Measurements from ENCODE around the gene SPHK1.

DNA sequence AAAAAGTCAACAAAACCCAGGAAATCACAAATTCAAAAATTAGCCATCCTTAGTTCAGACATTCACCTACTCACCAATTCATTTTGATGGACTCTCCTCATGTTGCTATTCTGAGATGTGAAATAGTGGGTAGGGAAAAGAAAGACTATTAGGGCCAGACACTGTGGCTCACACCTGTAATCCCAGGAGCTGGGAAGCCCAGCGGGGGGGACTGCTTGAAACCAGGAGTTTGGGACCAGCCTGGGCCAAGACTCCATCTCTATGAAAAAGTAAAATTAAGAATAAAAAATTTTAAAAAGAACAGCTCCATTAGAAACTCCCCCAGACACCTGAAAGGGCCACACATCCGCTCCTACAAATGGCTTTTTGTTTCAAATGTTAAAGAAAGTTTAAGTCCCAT, 47.1 kb downstream of the SPHK1 start:
- no peak for TF ChIP-seq POLR2A (IDR thresholded peaks at IDR 0.05)
- TF ChIP-seq, protein P1, sequence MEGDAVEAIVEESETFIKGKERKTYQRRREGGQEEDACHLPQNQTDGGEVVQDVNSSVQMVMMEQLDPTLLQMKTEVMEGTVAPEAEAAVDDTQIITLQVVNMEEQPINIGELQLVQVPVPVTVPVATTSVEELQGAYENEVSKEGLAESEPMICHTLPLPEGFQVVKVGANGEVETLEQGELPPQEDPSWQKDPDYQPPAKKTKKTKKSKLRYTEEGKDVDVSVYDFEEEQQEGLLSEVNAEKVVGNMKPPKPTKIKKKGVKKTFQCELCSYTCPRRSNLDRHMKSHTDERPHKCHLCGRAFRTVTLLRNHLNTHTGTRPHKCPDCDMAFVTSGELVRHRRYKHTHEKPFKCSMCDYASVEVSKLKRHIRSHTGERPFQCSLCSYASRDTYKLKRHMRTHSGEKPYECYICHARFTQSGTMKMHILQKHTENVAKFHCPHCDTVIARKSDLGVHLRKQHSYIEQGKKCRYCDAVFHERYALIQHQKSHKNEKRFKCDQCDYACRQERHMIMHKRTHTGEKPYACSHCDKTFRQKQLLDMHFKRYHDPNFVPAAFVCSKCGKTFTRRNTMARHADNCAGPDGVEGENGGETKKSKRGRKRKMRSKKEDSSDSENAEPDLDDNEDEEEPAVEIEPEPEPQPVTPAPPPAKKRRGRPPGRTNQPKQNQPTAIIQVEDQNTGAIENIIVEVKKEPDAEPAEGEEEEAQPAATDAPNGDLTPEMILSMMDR (IDR thresholded peaks at IDR 0.05): no peak
